ENCODE results near the gene CACNB4. TPM values are rescaled to one million over a fixed set of nuclear protein-coding genes. Genes with fewer than 3 reads are reported as not detected.

The CACNB4 gene
- total RNA-seq, 2 experiments from 2014 or later: 0.28 to 0.30 TPM

Other genes starting within 250 kb of the CACNB4 start
- gene STAM2, start 76.7 kb upstream of the CACNB4 start, total RNA-seq: 10 to 100 TPM; 13.8 to 16.2 TPM
- gene FMNL2, start 236.1 kb upstream of the CACNB4 start, total RNA-seq: 1 to 10 TPM; 1.0 to 1.1 TPM

All from activated CD4-positive, alpha-beta memory T cell treated with anti-CD3 and anti-CD28 coated beads, Interleukin-2, amount 10 ng/mL, durations not matched to agents 7 days and 5 days (primary cell).